HG03139 (cell line): ENCODE measurements around the gene VWA8.
"Not testable (repeated sequence)": the region's sequence is repeated elsewhere in the genome, so short reads cannot be mapped to it uniquely, and the experiment has no call there.

ENCODE experiments used
- ATAC-seq: cut with Tn5 transposase; IDR thresholded peaks from one replicate; pipeline ENCODE4 v1.9.1; 2021; ENCODE audit not compliant: unreplicated experiment

The VWA8 gene

DNA sequence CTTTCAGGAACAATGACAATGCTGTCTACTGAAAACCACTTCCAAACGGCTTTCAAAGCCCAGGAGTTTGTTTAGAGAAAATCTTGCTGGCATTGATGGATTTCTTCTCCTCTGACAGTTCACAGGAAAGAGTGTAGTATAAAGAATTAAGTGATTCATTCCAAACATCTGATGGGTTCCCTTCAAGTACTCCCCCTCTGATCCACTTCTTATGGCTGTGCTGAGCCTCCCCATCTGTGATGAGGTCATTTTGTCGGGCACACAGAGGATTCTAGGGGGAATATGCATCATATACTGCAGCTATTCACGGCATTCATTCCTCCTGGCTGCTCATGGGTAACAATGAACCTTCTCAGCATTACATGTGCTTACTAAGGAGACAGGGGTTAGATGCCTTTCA lies 395.7 kb downstream of the VWA8 start:
- no peak for ATAC-seq

GRCh38 chr13:41563984-41564365 lies 396.9 kb downstream of the VWA8 start:
- no peak for ATAC-seq

DNA sequence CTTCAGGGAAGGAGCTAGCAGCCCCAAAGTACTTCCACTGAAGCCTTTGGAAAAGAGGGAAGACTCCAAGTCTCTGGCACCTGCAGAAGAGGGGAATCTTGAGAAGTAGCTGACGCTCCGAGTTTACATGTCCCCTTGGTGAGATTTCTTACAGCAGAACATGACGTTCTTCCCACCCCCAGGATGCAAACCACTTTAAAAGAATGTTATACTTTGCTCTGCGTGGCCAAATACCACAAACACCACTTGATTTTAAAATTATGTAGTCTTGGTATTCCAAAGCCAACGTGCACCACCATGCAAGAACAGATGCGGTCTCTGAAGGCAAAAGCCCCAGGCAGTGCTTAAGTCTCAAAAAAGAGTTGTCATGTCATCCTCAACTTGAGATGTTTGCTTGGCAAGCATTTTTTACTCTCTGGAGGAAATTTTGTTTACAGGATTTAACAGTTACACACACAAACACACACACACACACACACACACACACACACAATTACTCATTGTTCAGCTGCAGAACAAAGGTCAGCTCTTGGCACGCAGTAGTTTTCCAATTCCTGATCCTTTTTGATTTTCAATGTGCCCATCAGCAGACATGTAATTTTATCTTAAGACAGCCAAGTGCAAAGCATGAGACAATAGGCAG lies 397.4 kb downstream of the VWA8 start:
- ATAC-seq, result no peak

GRCh38 chr13:41562541-41563178 lies 398.2 kb downstream of the VWA8 start:
- no peak for ATAC-seq

- no peak for ATAC-seq
Measured at GRCh38 chr13:41562083-41562482, 398.8 kb downstream of the VWA8 start.

GRCh38 chr13:41561170-41561569 lies 399.7 kb downstream of the VWA8 start:
- ATAC-seq, result no peak

- no peak for ATAC-seq
Measured at GRCh38 chr13:41558781-41559560, 401.9 kb downstream of the VWA8 start.

DNA sequence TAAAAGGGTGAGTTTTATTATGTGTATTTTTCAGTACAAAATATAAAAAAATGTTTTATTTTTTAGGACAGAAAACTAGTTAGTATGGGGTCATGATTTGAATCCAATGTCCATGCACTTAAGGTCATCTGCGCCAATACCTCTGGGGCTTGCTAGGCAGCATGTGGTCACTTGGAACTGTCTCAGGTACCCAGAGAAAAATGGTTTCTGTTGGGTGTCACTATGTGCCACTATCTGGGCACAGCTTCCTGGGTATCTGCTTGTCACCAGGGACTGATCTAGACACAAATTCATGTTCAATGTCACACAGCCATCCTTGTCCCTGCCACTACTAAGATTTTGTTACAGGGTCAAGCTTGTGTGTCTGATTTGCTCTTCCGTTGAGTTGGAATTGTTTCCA lies 403.2 kb downstream of the VWA8 start:
- ATAC-seq, result no peak

DNA sequence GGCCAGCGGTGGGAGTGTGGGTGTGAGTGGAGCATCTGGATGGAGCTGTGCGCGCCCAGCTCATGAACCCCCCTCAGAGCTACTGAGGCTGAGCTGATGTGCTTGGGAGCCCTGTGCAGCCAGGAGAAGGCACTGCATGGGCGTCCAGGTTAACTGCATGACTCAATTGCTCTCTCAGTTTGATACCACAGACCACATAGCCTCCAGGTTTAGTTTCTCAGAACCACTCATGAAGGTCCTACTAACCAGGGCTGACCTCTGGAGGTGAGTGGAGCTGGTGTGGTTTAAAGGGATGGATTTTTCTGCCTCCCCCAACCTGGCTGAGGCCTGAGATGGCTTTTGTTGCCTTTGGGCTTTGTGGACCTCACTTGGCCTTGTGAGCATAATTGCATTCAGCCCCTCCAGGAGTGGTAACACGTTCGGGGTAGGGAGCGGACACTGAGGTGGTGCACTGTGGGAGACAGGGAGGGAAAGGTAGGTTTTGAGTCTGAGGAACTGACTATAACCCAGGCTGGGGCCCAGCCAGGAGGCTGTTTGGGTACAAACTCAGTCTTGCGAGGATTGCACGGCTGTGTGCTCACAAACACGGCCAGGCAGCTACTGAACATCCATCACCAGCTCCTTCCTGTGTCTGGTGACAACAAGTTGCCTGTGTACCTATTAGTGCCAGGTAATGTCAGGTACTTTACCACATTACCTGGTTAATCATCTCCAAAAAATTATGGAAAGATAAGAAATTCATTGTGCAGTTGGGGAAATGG lies 406.1 kb downstream of the VWA8 start:
- peak; percentile 86 for ATAC-seq

DNA sequence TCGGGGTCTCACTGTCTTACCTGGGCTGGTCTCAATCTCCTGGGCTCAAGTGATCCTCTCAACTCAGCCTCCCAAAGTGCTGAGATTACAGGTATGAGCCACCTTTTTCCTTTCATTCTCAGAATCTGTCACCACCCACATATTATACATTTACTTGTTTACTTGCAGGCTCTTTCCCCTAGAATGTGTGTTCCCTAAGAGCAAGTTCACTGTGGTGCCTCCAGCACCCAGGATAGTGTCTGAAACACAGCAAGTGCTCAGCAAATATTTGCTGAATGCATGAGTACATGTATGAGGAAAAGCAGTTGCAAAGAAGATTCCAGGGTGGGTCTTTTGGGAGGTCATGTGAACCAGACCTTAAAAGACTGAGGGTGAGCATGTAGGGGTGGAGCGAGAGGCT lies 406.7 kb downstream of the VWA8 start:
- ATAC-seq, result no peak

GRCh38 chr13:41552031-41552430 lies 408.9 kb downstream of the VWA8 start:
- no peak for ATAC-seq

GRCh38 chr13:41550276-41550675 lies 410.6 kb downstream of the VWA8 start:
- ATAC-seq, result no peak

GRCh38 chr13:41549491-41549890 lies 411.4 kb downstream of the VWA8 start:
- no peak for ATAC-seq

- no peak for ATAC-seq
Measured at GRCh38 chr13:41548910-41549309, 412.0 kb downstream of the VWA8 start.

DNA sequence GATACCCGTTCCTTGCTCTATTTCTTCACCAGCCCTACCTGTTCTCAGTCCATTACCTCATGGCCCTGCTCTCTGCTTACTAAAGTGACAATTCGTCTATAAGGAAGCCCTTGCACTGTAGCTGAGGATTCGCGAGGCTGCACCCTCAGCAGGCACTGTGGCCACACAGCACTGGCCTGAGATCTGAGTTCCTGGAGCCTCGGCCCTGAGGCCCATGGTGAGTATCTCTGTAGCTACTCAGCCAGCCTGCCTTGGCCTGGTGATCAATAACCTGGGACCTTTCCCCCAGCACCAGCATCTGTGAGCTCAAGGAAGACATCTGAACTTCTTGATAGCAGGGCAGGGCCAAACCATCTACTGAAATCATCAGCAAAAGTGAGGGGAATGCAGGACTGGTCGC lies 412.9 kb downstream of the VWA8 start:
- ATAC-seq, result no peak

- no peak for ATAC-seq
Measured at GRCh38 chr13:41547251-41548000, 413.5 kb downstream of the VWA8 start.

DNA sequence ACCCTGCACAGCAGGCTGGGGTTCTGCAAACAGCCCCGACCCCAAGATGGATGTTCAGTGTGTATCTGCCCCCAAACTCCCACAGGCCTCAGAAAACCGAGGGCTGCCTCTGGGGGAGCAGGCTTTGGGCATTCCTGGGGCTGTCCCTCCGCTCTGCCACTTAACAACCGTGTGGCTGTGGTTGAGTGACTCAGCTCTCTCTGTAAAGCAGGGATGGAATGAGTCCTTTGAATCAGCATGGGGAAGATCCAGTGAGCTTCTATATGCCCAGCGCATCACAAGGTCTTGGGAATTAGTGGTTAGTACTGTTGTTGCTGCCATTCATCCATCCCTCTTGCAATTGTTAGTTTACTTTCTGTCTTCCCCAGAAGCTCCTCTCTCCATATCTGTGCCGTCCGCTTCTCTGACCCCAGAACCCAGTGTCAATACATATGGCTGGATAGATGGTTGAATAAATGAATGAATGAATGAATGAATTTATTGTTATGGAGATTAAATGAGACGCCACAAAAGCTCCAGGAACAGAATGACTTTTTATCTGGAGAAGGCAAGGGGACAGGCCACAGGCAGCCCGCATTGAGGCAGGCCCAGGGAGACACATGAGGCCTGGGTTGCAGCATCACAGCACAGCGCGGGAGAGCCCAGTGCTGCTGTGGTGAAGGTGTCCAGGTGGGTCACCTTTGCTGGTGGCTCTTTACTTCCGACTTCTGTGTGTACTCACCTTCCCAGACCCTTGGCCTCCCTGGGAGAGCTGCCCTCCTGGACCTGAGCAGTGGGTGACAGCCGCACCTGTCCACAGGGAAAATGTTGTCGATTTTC lies 414.3 kb downstream of the VWA8 start:
- no peak for ATAC-seq

DNA sequence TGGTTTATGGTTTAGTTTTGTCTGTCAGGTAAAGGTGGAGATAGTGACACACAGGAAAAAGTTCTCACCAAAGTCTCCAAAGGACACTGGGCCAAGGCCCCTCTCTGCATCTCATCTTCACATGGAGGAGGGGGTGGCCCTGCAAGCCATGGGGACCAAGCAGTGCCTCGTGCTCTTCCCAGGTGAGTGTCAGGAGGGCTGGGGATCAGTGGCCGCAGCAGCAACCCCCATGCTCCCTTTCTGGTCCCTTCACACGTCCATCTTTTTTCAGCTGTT lies 415.5 kb downstream of the VWA8 start:
- no peak for ATAC-seq

GRCh38 chr13:41543664-41544300 lies 417.1 kb downstream of the VWA8 start:
- ATAC-seq, result no peak

- not testable (repeated sequence) for ATAC-seq
Measured at GRCh38 chr13:41542799-41543198, 418.1 kb downstream of the VWA8 start.
